NCI-H1417 treated with DMSO at 0.1 percent for 48 hours (cell line): ENCODE measurements around the gene AKIRIN2.
A peak's percentile ranks its signal among the peaks of the same experiment; 100 is the strongest.

Source experiments
- DNase-seq: peaks from one replicate; lab custom pipeline; 2025; lab: John Stamatoyannopoulos, UW

The AKIRIN2 gene

GRCh38 chr6:87701676-87702588, at the start of gene AKIRIN2:
AKIRIN2 (minus strand) TSS chr6:87702233; CDS start chr6:87701684, 549 bp downstream.
- DNase-seq: peak; percentile 86

- no peak for DNase-seq
Measured at GRCh38 chr6:87747646-87748045, 45.6 kb upstream of the AKIRIN2 start.

GRCh38 chr6:87745966-87746721, 44.1 kb upstream of the AKIRIN2 start:
- DNase-seq: no peak

GRCh38 chr6:87743454-87743853, 41.4 kb upstream of the AKIRIN2 start:
- DNase-seq: no peak

- no peak for DNase-seq
Measured at GRCh38 chr6:87742106-87742505, 40.1 kb upstream of the AKIRIN2 start.

DNA sequence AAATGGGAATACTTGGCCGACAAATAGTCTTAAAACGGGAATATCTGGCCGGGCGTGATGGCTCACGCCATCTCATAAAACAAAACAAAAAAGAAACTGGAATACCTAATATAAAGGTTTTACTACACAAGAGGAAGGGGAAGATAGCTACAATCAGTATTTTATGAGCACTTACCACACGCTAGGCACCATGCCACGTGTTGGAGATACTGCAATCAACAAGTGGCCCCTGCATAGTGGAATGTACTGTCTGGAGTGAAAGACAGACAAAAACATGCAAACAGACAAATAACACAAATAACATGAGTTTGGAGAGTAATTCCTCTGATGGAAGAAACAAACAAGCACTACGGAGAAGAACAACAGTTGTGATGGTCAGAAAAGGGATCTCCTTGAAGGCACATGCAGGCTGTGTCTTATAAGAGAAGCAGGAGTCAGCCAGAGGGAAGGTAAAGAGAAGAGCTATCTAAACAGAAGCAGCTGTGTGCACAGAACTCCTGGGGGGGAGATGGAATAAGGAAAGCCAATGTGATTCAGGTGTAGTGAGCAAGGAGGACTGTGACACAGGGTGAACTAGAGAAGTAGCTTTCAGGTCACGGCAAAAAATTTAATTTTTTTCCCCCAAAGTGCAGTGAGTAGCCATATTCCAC, 39.1 kb upstream of the AKIRIN2 start:
- DNase-seq: no peak

DNA sequence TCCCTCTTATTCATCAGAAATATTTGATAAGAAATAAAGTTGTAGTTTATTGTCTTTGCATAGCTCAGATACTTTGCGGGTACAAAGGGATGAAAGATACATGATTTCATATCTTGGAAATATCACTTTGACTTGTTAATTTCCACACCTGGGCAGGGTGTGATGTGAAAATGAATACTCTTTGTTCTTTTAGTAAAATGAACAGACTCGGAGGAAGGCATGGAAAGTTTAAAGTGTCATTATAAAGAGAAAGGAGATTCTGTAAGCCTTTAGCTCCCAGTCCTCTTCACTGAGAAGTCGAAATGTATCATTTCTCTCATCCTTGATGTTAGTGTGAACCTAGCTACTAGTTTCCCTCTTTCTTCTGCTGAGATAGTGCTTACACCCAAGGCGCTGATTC, 36.7 kb upstream of the AKIRIN2 start:
- DNase-seq: no peak

GRCh38 chr6:87738000-87738399, 36.0 kb upstream of the AKIRIN2 start:
- no peak for DNase-seq

DNA sequence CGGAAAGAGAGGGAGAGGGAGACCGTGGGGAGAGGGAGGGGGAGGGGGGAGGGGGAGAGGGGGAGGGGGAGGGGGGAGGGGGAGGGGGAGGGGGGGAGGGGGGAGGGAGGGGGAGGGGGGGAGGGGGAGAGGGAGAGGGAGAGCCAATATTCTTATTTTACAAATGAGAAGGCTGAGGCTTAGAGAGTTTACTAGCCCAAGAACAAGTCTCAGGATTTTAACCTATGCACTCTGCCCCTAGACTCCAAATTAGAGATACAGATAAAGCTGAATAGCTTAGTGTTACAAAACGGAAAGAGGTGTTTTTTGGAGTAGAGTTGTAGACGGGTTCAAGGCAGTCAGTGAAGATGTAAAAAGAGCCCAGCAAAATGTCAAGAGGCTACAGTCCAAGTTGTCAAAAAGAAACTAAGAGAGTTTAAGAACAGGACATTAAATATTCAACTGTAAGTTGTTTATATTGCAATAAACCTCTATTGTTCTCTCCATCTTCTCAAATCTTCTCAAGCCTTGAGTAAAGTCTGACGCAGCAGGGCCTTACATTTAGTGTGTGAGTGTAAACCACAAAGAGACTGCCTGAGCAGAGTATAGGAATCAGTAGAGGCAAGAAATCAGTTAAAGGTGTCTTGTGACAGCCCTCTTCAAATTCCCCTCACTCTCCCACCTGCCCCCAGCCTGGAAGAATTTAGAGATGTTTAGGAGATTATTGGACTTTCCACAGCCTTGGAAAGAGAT, 34.9 kb upstream of the AKIRIN2 start:
- no peak for DNase-seq

DNA sequence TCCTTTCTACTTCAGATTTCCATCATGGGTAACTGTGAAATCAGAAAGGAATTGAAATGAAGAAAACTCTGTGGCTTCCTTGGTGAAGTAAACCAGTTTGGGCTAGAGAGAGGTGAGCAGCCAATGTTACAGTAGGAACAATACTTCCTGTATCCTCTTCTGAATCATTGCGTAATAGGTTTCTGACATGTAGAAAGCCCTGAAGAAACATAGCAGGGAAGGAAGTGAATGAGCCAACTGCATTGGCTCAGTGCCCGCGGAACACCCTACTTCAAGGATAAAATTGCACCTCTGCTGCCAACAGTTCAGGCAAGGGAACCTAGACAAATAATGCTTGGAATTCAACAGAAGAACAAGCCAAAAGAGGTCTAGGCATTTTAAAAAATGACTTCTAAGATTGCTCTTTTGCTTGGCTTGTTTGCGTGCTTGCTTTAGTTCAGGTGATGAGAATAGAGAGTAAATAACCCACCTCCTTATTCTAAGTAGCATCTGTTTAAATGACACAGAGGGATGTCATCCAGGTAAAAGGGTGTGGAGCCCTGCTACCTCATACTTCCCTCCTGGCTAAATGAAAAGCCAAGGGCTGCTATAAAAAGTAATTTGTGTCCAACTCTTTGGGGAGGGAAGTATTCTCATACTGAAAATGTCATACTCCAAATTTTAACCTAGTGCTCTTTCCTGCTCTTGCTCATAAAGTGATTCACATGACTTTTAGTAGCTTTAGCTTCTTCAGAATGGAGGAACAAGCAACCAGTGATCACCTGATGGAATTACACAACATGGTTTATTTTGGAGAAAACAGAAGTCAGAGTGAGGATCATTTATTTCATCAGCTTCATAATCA, 30.0 kb upstream of the AKIRIN2 start:
- no peak for DNase-seq

- DNase-seq: no peak
Measured at GRCh38 chr6:87731080-87731479, 29.0 kb upstream of the AKIRIN2 start.

DNA sequence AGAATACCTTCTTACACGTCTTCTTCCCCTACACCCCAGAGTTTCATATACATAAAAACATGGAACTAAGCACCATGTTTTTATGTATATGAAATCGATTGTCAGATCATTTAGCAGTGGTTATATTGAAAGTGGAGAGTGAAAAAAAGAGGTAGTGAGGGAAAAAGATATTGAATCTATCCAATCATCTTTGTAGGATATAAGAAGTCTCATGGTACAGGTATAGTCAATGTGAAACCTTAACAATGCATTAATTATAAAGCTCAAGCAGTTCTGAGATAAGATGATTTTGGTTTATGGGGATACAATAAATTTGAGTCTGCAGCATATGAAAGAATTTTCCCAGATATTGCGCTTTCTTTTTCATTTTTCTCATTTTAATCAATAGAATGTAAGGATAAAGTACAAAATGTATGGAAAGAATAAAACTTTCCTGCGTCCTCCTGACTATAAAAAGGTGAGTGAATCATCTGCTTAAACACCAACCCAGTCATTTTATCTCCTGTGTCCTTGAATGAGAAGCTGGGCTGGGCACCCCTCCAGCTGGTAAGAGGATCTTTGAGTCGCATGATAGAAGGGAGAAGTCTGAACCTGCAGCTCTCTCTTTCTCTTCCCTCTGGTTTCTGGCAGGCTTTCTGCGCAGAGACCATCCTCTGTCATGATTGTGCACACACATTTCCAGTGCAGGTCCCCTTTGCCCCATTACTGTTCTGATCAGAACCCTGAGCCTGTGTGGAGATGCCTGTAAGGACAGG, 28.1 kb upstream of the AKIRIN2 start:
- DNase-seq: no peak

GRCh38 chr6:87728706-87729105, 26.7 kb upstream of the AKIRIN2 start:
- DNase-seq: no peak

DNA sequence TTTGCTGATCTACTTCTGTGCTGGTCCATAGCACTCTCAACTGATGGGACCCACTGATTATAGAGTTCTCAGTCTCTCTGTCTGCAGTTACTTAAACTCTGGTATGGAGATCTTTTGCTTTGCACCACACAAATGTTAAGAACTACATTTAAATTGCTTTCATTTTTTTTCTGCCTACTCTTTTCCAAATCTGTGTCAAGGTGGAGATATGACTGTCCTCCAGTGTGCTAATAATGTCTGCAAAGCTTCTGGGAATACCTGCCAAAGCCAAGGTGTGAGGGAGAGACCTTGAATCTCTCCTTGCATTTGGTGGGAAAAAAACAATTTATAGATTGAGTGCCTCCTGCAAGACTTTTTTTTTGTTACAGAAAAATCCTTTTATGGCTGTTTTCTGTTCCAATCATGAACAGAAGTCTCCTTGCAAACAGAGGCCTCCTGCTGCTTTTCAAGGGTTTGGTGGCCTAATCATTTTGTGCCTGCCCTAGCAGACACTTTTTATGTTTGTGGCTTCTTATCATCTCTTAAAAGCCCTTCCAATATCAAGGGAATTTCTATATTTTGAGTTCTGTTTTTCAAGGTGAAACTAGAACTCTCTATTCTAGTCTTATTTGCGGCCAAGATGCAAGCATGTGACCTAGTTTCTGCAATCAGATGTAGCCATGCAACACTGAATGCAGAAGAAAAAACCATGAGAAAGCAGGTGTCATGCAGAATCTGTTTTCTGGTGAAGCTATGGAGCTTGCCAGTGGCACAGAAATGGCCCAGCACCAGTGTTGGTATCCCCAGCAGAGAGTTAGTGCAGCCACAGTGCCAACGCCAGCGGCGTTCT, 23.2 kb upstream of the AKIRIN2 start:
- no peak for DNase-seq

- DNase-seq: no peak
Measured at GRCh38 chr6:87723170-87724078, 21.4 kb upstream of the AKIRIN2 start.

GRCh38 chr6:87722540-87723169, 20.6 kb upstream of the AKIRIN2 start:
- DNase-seq: no peak

- no peak for DNase-seq
Measured at GRCh38 chr6:87721311-87721710, 19.3 kb upstream of the AKIRIN2 start.
